GM06990 (cell line): ENCODE results near the gene NPTXR.

Source experiments
- DNase-seq: peaks from one replicate; pipeline ENCODE4 v3.0.0-alpha.2; 2011; ENCODE audit not compliant: insufficient read length; ENCODE audit errors: extremely low read depth
- H3K27me3 ChIP-seq: replicated peaks from 2 replicates; pipeline ENCODE4 v1.6.0; 2011; ENCODE audit warnings: low read length; ENCODE audit not compliant: control insufficient read depth, insufficient read depth
- H3K36me3 ChIP-seq: 2 replicates; pipeline ENCODE4 v1.5.1; 2011; ENCODE audit warnings: low read length; ENCODE audit not compliant: control insufficient read depth, insufficient read depth
- H3K4me3 ChIP-seq: replicated peaks from 2 replicates; pipeline ENCODE4 v1.5.1; 2011; ENCODE audit warnings: low read depth, mild to moderate bottlenecking, control low read depth, low read length
- TF ChIP-seq, protein P1 (sequence below): IDR thresholded peaks from 2 replicates; pipeline ENCODE4 v1.5.1; 2011; ENCODE audit warnings: low read length, control low read depth, mild to moderate bottlenecking, inconsistent platforms; ENCODE audit not compliant: insufficient read depth, poor library complexity, severe bottlenecking

The NPTXR gene

DNA sequence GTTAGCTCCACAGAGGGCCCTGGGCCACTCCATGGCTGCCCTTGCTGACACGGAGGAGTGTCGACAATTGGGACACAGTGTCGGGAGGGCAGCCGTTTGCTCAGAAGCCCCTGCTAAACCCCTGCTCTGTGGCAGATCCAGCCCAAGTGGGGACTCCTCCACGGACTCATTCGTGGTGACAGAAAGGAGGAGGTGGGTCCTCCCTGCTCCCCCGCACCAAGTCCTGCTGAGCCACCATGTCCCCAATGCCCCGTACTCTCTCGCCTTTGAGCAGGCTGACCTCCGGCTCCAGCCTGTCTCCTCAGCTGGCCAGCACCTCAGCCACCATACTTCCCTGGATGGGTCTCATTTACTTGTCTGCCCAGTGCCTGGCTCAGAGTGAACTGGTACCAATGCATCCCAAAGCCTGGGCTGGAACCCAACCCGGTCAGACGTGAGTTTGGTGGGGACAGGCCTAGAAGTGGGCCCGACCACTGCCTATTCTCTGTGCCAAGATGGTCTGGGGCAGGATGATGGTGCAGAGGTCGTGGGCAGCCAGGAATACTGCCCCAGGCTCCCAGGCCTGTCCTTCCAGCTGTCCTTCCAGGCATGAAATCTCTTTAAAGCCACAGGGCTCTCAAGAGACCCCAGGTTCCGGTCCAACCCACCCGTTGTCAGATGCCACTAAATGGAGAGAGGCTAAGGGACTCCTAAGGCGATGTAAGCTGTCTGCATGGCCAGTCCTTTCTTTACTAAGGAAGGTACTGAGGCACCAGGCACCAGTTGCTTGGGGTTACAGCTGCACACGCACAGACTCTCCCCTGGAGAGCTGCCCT, 23.9 kb upstream of the NPTXR start:
- Histone ChIP-seq H3K27me3 (no peaks in the 10 kb centered on the region), H3K4me3 (no peak overlapping the region), H3K36me3 (peaks cover 30% of the 10 kb centered on the region)
- no peak for DNase-seq
- TF ChIP-seq, protein P1, sequence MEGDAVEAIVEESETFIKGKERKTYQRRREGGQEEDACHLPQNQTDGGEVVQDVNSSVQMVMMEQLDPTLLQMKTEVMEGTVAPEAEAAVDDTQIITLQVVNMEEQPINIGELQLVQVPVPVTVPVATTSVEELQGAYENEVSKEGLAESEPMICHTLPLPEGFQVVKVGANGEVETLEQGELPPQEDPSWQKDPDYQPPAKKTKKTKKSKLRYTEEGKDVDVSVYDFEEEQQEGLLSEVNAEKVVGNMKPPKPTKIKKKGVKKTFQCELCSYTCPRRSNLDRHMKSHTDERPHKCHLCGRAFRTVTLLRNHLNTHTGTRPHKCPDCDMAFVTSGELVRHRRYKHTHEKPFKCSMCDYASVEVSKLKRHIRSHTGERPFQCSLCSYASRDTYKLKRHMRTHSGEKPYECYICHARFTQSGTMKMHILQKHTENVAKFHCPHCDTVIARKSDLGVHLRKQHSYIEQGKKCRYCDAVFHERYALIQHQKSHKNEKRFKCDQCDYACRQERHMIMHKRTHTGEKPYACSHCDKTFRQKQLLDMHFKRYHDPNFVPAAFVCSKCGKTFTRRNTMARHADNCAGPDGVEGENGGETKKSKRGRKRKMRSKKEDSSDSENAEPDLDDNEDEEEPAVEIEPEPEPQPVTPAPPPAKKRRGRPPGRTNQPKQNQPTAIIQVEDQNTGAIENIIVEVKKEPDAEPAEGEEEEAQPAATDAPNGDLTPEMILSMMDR: no peak

DNA sequence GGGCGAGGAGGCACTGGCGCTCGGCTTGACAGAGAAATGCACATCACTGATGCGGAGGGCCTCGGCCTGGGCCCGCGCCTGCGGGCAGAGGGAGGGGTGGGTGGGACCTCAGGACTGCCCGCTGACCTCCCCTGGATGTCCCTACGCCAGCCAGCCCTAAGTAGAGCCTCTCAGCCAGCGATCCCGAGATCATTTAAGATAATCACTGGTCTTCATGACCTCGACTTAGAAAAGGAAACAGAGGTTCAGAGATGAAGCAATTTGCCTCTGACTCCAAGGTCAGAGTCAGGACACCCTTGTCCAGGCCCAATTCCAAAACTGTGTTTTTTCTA, 23.3 kb upstream of the NPTXR start:
- Histone ChIP-seq H3K4me3 (no peak overlapping the region), H3K27me3 (no peaks in the 10 kb centered on the region), H3K36me3 (peaks cover 30% of the 10 kb centered on the region)
- DNase-seq: no peak
- TF ChIP-seq, protein P1: no peak

DNA sequence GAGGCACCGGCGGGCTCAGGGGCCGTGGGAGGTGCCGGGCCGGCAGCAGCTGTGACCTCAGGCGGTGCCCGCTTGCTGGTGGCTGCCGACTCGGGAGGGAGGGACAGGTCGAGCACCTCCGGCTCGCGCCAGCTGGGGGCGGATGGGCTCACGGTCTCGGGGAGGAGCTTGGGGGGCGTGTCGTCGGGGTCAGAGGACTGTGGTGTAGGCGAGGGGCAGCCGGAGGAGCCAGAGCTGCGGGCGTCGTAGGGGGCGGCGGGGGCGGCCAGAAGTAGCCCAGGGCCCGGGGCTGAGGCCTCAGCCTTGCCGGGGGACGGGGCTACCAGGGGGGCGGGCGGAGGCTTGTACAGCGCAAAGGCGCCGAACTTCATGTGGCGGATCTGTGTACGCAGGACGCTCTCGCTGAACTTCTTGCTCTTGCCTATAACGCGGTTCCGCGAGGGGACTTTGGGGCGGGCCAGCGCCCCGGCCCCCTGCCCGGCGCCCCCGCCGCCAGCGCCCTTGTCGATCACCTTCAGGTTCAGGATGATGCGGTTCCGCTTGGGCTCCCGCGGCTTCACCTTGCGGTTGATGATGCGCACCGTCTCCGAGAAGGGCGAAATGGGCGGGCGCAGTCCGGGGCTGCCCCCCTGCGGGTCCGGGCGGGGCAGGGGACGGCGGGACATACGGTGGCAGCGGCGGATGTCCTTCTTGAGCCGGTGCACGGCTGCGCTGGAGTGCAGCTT, 22.7 kb upstream of the NPTXR start:
- H3K4me3 ChIP-seq: no peak overlapping the region
- no peaks in the 10 kb centered on the region for H3K27me3 ChIP-seq
- TF ChIP-seq, protein P1: no peak
- no peak for DNase-seq
- peaks cover 30% of the 10 kb centered on the region for H3K36me3 ChIP-seq

DNA sequence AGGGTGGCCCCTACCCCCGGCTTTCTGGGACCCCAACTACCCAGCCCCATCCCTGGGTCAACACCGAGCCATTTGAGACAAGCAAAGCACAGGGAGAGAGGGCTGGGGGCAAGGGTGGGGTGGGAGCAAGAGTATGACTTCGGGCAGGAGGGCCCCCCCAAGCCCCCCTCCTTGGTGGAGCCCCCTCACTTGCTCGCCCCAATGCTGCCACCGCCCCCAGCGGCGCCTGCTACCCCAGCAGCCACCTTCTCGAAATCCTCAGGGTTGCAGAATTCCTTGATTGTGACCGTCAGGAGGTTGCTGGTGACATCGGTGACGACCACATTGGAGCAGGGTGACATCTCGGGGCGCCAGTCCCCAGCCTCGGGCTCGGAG, 22.2 kb upstream of the NPTXR start:
- Histone ChIP-seq H3K36me3 (peaks cover 30% of the 10 kb centered on the region), H3K27me3 (no peaks in the 10 kb centered on the region), H3K4me3 (no peak overlapping the region)
- TF ChIP-seq, protein P1: no peak
- no peak for DNase-seq

DNA sequence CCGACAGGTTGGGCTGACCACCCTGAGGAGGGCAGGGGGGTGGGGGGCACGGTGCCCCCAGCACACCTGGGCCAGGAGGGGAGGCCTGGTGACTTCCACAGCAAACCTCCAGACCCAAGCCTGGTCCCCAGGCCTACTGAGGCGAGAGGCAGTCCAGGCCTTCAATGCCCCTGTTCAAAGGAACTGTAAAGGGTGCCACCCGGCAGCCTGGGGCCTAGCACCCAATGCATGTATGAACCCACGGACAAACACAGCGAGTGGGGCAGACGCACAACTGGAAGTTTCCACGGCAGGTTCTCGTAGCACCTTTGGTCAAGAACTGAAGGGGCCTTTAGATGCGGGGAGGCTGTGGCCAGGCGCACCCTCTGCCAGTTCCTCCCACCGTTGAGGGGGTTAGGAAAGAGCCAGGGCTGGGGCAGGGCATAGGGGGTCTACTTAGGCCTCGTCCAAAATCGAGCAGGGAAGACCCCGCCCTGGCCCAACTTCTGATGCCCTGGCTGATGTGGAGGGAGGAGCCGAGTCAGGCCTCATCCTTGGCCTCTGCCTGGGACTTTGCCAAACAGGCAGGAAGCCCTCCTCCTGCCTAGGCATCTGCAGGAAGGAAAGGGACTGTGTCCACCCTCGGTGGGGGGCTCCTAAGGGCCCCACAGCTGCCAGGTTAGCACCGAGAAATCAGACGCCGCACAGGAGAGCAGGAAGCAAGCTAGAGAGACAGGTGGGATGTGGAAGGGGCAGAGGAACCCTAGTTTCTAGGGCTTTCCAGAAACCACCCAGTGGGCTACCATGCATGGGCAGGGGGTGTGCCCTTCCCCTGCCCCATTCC, 21.6 kb upstream of the NPTXR start:
- Histone ChIP-seq H3K4me3 (no peak overlapping the region), H3K36me3 (peaks cover 30% of the 10 kb centered on the region), H3K27me3 (no peaks in the 10 kb centered on the region)
- no peak for DNase-seq
- TF ChIP-seq, protein P1: no peak
